ENCODE results near the gene AP5S1.

DNA sequence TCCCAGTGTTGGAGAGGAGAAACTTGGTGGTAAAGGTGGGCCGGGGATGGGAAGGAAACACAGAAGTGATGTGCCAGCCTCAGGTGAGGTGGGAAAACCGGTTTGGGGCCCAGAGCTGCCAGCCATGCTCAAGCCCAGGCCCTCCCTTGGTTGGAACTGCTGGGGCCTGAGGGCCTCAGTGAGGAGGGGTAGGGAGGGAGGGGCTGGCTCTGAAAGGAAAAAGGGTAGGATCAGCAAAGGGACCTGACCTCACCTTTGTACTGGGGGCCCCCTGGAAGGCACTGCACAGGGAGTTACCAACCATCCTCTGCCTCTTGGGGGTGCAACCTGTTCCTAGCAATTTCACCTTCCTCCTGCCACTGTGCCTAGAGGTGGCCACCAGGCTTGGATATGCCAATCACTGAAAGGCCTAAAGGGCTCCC, 37.3 kb upstream of the AP5S1 start:
- TF ChIP-seq POLR2AphosphoS2 (IDR thresholded peaks at IDR 0.05; ENCODE audit: low read length) (no peak), ARHGAP35 (IDR thresholded peaks at IDR 0.05; ENCODE audit: partially characterized antibody) (no peak), ESRRA (IDR thresholded peaks at IDR 0.05; ENCODE audit: borderline replicate concordance, low read depth) (no peak), NBN (IDR thresholded peaks at IDR 0.05; ENCODE audit: low read depth) (no peak)
- TF ChIP-seq, protein P1, sequence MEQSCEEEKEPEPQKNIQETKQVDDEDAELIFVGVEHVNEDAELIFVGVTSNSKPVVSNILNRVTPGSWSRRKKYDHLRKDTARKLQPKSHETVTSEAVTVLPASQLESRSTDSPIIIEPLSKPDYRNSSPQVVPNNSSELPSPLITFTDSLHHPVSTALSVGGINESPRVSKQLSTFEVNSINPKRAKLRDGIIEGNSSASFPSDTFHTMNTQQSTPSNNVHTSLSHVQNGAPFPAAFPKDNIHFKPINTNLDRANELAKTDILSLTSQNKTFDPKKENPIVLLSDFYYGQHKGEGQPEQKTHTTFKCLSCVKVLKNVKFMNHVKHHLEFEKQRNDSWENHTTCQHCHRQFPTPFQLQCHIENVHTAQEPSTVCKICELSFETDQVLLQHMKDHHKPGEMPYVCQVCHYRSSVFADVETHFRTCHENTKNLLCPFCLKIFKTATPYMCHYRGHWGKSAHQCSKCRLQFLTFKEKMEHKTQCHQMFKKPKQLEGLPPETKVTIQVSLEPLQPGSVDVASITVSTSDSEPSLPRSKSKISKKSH (CRISPR knock-in tag; IDR thresholded peaks at IDR 0.05) = no peak
- TF ChIP-seq, protein P2, sequence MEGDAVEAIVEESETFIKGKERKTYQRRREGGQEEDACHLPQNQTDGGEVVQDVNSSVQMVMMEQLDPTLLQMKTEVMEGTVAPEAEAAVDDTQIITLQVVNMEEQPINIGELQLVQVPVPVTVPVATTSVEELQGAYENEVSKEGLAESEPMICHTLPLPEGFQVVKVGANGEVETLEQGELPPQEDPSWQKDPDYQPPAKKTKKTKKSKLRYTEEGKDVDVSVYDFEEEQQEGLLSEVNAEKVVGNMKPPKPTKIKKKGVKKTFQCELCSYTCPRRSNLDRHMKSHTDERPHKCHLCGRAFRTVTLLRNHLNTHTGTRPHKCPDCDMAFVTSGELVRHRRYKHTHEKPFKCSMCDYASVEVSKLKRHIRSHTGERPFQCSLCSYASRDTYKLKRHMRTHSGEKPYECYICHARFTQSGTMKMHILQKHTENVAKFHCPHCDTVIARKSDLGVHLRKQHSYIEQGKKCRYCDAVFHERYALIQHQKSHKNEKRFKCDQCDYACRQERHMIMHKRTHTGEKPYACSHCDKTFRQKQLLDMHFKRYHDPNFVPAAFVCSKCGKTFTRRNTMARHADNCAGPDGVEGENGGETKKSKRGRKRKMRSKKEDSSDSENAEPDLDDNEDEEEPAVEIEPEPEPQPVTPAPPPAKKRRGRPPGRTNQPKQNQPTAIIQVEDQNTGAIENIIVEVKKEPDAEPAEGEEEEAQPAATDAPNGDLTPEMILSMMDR (IDR thresholded peaks at IDR 0.05 in 2 of 3, conservative IDR thresholded peaks at IDR 0.05 in 1 of 3; ENCODE audit: insufficient read depth in 2 of 3, low read depth in 1 of 3, low read length in 3 of 3) = no peak
- TF ChIP-seq, protein P3, sequence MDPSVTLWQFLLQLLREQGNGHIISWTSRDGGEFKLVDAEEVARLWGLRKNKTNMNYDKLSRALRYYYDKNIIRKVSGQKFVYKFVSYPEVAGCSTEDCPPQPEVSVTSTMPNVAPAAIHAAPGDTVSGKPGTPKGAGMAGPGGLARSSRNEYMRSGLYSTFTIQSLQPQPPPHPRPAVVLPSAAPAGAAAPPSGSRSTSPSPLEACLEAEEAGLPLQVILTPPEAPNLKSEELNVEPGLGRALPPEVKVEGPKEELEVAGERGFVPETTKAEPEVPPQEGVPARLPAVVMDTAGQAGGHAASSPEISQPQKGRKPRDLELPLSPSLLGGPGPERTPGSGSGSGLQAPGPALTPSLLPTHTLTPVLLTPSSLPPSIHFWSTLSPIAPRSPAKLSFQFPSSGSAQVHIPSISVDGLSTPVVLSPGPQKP (CRISPR knock-in tag; IDR thresholded peaks at IDR 0.05) = no peak

All from K562 (cell line).